Gastroesophageal sphincter (tissue), 4 donors: Measurements from ENCODE around the gene NUDT2. TPM values are rescaled to one million over a fixed set of nuclear protein-coding genes. Genes with fewer than 3 reads are reported as not detected.
"Not testable (repeated sequence)": the region's sequence is repeated elsewhere in the genome, so short reads cannot be mapped to it uniquely, and the experiment has no call there.

Experiments
- ATAC-seq: fragments of 150-250 bp; one replicate; pipeline ENCODE4 v1.9.1; 2016; ENCODE audit warnings: mild to moderate bottlenecking, moderate library complexity
- H3K27ac ChIP-seq, 4 donors: fragments of 200-600 bp; sonication (generic) in 3 of 4; 1 replicate in 3 of 4; 2 replicates in 1 of 4; pipeline ENCODE4 v1.5.1; 2016 to 2019
- H3K27me3 ChIP-seq: fragments of 200-600 bp; sonication (generic); one replicate; pipeline ENCODE4 v1.5.1; 2019
- H3K36me3 ChIP-seq, 2 donors: fragments of 200-600 bp; sonication (generic); one replicate each; pipeline ENCODE4 v1.5.1; 2019; ENCODE audit warnings: control low read depth in 1 of 2
- H3K4me1 ChIP-seq, 3 donors: fragments of 200-600 bp; sonication (generic); 1 replicate in 2 of 3; 2 replicates in 1 of 3; pipeline ENCODE4 v1.5.1; 2016 to 2019; ENCODE audit warnings: control low read depth in 2 of 3
- H3K4me3 ChIP-seq, 2 donors: fragments of 200-600 bp; sonication (generic); one replicate each; pipeline ENCODE4 v1.5.1; 2019; ENCODE audit warnings: mild to moderate bottlenecking in 1 of 2, moderate library complexity in 1 of 2
- H3K9me3 ChIP-seq, 3 donors: fragments of 200-600 bp; sonication (generic); one replicate each; pipeline ENCODE4 v1.5.1; 2017 to 2019; ENCODE audit warnings: control low read depth in 2 of 3
- CTCF ChIP-seq, 4 experiments: fragments of 200-600 bp in 2 of 4; fragments of 450-650 bp in 2 of 4; sonication (generic) in 1 of 4; IDR thresholded peaks; one replicate each; pipeline ENCODE4 v1.5.1; 2017 to 2019; ENCODE audit warnings: antibody characterized with exemption in 4 of 4, mild to moderate bottlenecking in 2 of 4, moderate library complexity in 2 of 4
- EP300 ChIP-seq: sonication (generic); formaldehyde crosslinking; IDR thresholded peaks from one replicate; pipeline ENCODE4 v1.6.1; 2017; ENCODE audit warnings: antibody characterized with exemption, mild to moderate bottlenecking
- POLR2A ChIP-seq, 2 donors: fragments of 450-650 bp; IDR thresholded peaks; one replicate each; pipeline ENCODE4 v1.6.1; 2017; ENCODE audit warnings: antibody characterized with exemption in 2 of 2, mild to moderate bottlenecking in 2 of 2, moderate library complexity in 1 of 2
- POLR2AphosphoS5 ChIP-seq: sonication (generic); formaldehyde crosslinking; IDR thresholded peaks from one replicate; pipeline ENCODE4 v1.6.1; 2017; ENCODE audit warnings: antibody characterized with exemption
- WGBS, 2 donors: methylation state at CpG; one replicate each; pipeline ENCODE4 v1.1.5; 2018; ENCODE audit warnings: low coverage in 1 of 2; 5-methylcytosine and 5-hydroxymethylcytosine counted together
- total RNA-seq, 4 donors: library from RNA; depleted of rRNA; stranded (reverse); fragments of >200 nt; gene quantifications; one replicate each; pipeline ENCODE4 v1.1.0, GENCODE V29; 2016

Gene NUDT2
- total RNA-seq, 4 donors from 2014 or later: 14.4 to 40.9 (median 26.0) TPM

GRCh38 chr9:34363619-34364351 lies 34.4 kb downstream of the NUDT2 start:
- TF ChIP-seq CTCF (IDR thresholded peaks at IDR 0.05): no peak
- no peak for TF ChIP-seq POLR2A (IDR thresholded peaks at IDR 0.05)
- TF ChIP-seq POLR2AphosphoS5: no peak
- TF ChIP-seq EP300: no peak
- Histone ChIP-seq H3K4me3 (no peak overlapping the region), H3K4me1 (no peaks in the 10 kb centered on the region), H3K27me3 (no peaks in the 10 kb centered on the region), H3K27ac (peak overlapping the region in 3 of 4 donors; percentile 14 to 49 (median 31)), H3K9me3 (no peaks in the 10 kb centered on the region), H3K36me3 (peaks cover 0 to 15% of the 10 kb centered on the region in 2 donors)
- WGBS, 2 donors: 50 to 53% methylated on average over 3 to 4 of the region's 13 CpGs
- ATAC-seq: no peak

- no peaks in the 10 kb centered on the region for H3K27me3 ChIP-seq
- no peaks in the 10 kb centered on the region for H3K9me3 ChIP-seq
- ATAC-seq: no peak
- H3K4me1 ChIP-seq: peaks cover 0 to 7% (median 0%) of the 10 kb centered on the region in 3 donors
- 20 to 73% methylated on average over 1 to 2 of the region's 2 CpGs for WGBS, 2 donors
- peaks cover 0 to 28% of the 10 kb centered on the region in 2 donors for H3K36me3 ChIP-seq
- H3K27ac ChIP-seq: no peak overlapping the region
- no peak for TF ChIP-seq EP300
- H3K4me3 ChIP-seq: no peak overlapping the region
Observed at GRCh38 chr9:34365282-34365681, 35.9 kb downstream of the NUDT2 start.

- TF ChIP-seq CTCF (IDR thresholded peaks at IDR 0.05) (no peak), EP300 (no peak), POLR2AphosphoS5 (no peak), POLR2A (IDR thresholded peaks at IDR 0.05) (no peak)
- Histone ChIP-seq H3K27ac (no peak overlapping the region), H3K4me3 (no peak overlapping the region), H3K4me1 (peaks cover 0 to 18% (median 0%) of the 10 kb centered on the region in 3 donors), H3K36me3 (peaks cover 0 to 38% of the 10 kb centered on the region in 2 donors), H3K27me3 (no peaks in the 10 kb centered on the region), H3K9me3 (no peaks in the 10 kb centered on the region)
- ATAC-seq: no peak
- 63% methylated on average over 1 of the region's 2 CpGs; no CpG with 5 or more reads in 1 of the 2 donors for WGBS, 2 donors
Observed at GRCh38 chr9:34366365-34366764, 37.0 kb downstream of the NUDT2 start.

- not testable (repeated sequence) for H3K9me3 ChIP-seq, ATAC-seq, H3K27ac ChIP-seq, H3K27me3 ChIP-seq, H3K4me3 ChIP-seq
- 80% methylated on average over 1 of the region's 3 CpGs; no CpG with 5 or more reads in 1 of the 2 donors for WGBS, 2 donors
- peaks cover 0 to 53% of the 10 kb centered on the region in 2 donors for H3K36me3 ChIP-seq
- H3K4me1 ChIP-seq: peaks cover 0 to 21% (median 0%) of the 10 kb centered on the region in 3 donors
Observed at GRCh38 chr9:34367751-34368410, 38.5 kb downstream of the NUDT2 start.

GRCh38 chr9:34368796-34369195 lies 39.4 kb downstream of the NUDT2 start:
- H3K36me3 ChIP-seq: peaks cover 0 to 53% of the 10 kb centered on the region in 2 donors
- not testable (repeated sequence) for H3K4me3 ChIP-seq, H3K27me3 ChIP-seq, ATAC-seq, H3K9me3 ChIP-seq, H3K27ac ChIP-seq
- WGBS, 2 donors: 93 to 100% methylated on average over 3 to 4 of the region's 5 CpGs
- H3K4me1 ChIP-seq: peaks cover 0 to 24% (median 0%) of the 10 kb centered on the region in 3 donors

- WGBS, 2 donors: 71 to 77% methylated on average over 2 to 3 of the region's 4 CpGs
Observed at GRCh38 chr9:34369636-34370035, 40.3 kb downstream of the NUDT2 start.

More at GRCh38 chr9:34369636-34370035, 40.3 kb downstream of the NUDT2 start:
- H3K27ac ChIP-seq: no peak overlapping the region
- H3K27me3 ChIP-seq: no peaks in the 10 kb centered on the region
- no peak for TF ChIP-seq POLR2AphosphoS5
- H3K9me3 ChIP-seq: no peaks in the 10 kb centered on the region
- peaks cover 0 to 53% of the 10 kb centered on the region in 2 donors for H3K36me3 ChIP-seq
- H3K4me3 ChIP-seq: no peak overlapping the region
- peaks cover 0 to 32% (median 0%) of the 10 kb centered on the region in 3 donors for H3K4me1 ChIP-seq
- no peak for ATAC-seq
